Neural crest cell (in vitro differentiated cells): ENCODE data around the gene GDPD2. TPM values are rescaled to one million over a fixed set of nuclear protein-coding genes. Genes with fewer than 3 reads are reported as not detected.

Experiments used
- DNase-seq: peaks from one replicate; pipeline ENCODE4 v3.0.0; 2021; ENCODE audit warnings: low read depth, mixed read lengths, low spot score
- H3K27ac Mint-ChIP-seq: one replicate; pipeline ENCODE4 v1.8.0; 2021; ENCODE audit warnings: mild to moderate bottlenecking, mixed read lengths; ENCODE audit not compliant: unreplicated experiment
- H3K27me3 Mint-ChIP-seq: 2 replicates; pipeline ENCODE4 v1.8.0; 2021; ENCODE audit warnings: low read depth, mild to moderate bottlenecking, mixed read lengths
- H3K36me3 Mint-ChIP-seq: 2 replicates; pipeline ENCODE4 v1.8.0; 2021; ENCODE audit warnings: low read depth, mild to moderate bottlenecking, mixed read lengths
- H3K4me1 Mint-ChIP-seq: 2 replicates; pipeline ENCODE4 v1.8.0; 2021; ENCODE audit warnings: mixed read lengths
- H3K4me3 Mint-ChIP-seq: one replicate; pipeline ENCODE4 v1.8.0; 2021; ENCODE audit warnings: mild to moderate bottlenecking, mixed read lengths
- H3K9me3 Mint-ChIP-seq: 2 replicates; pipeline ENCODE4 v1.8.0; 2021; ENCODE audit warnings: mixed read lengths
- total RNA-seq: library from RNA; stranded (reverse); gene quantifications from 2 replicates; pipeline ENCODE4 v1.2.1, GENCODE V29; 2021
- TF ChIP-seq, protein P1 (sequence below): fragments of 200-600 bp; sonication (generic); conservative IDR thresholded peaks from 2 replicates; pipeline ENCODE4 v1.5.0; 2021; ENCODE audit warnings: antibody characterized with exemption, mild to moderate bottlenecking

The GDPD2 gene
- total RNA-seq, 1 donor from 2014 or later = 6.0 TPM

DNA sequence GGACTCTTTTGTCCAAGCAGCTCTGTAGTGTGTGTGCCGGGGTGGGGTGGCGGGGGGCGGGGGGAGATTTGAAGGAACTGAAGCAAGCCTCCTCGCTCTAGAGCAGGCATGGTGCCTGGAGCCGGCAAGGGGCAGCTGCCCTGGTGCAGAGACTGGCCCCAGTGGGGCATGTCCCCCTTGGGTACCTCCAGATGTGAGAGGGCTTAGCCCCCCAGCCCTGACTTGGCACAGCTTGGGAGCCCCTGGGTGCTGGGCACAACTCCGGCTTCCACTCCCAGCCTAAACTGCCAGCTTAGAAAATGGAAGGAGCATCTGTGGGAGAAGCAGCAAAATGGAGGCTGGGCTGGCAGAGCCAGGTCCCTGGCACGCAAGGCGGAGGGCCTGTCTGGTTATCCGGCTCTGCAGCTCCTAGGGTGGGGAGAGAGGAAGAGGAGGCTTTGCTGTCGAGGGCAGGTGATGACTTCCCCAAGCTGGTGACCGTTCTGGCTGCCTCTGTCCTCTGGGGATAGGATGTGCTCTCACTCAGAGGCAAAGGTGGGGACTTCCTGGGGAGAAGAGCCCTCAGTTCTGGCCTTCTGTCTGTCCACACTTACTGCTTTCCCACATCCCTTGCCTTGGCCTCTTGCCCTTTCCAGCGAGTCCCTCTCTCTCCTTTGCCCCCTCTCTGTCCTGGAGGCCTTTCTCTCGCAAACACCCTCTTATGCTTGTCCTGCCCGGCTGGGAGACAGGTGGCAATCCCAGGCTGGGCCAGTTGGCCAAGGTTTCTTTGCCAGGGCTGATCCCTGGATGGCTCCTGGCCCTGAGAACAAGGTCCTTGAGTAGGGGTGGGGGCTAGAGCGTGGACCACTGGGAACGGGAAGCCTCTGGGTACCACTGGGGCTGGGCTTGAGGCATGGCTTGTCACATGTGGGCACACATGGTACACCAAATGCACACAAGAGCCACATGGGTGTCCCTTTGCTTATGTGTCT, 23.6 kb downstream of the GDPD2 start:
- Mint-ChIP-seq H3K27ac (no peak overlapping the region), H3K4me3 (no peak overlapping the region)
- DNase-seq = no peak

DNA sequence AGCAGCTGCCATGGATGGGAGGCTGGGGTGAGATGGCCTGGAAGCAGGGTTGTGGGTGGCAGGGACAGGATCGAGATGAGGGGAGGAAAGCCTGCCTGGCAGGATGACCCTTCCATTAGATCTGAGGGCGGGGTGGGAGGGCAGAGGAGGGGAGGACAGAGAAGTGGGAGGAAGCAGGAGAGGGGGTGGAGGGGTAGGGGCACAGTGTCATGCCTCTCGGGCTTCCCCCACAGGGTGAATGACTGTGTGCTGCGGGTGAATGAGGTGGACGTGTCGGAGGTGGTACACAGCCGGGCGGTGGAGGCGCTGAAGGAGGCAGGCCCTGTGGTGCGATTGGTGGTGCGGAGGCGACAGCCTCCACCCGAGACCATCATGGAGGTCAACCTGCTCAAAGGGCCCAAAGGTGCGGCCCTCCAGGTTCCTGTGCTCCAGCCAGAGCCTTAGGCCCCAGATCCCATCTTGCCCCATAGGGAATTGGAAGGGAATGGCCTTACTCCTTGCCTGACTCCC, 26.4 kb downstream of the GDPD2 start:
- Mint-ChIP-seq H3K36me3 (peaks cover 2% of the 10 kb centered on the region), H3K4me3 (no peak overlapping the region), H3K9me3 (no peaks in the 10 kb centered on the region), H3K27ac (no peak overlapping the region), H3K27me3 (peaks cover 5% of the 10 kb centered on the region), H3K4me1 (peaks cover 23% of the 10 kb centered on the region)
- TF ChIP-seq, protein P1, sequence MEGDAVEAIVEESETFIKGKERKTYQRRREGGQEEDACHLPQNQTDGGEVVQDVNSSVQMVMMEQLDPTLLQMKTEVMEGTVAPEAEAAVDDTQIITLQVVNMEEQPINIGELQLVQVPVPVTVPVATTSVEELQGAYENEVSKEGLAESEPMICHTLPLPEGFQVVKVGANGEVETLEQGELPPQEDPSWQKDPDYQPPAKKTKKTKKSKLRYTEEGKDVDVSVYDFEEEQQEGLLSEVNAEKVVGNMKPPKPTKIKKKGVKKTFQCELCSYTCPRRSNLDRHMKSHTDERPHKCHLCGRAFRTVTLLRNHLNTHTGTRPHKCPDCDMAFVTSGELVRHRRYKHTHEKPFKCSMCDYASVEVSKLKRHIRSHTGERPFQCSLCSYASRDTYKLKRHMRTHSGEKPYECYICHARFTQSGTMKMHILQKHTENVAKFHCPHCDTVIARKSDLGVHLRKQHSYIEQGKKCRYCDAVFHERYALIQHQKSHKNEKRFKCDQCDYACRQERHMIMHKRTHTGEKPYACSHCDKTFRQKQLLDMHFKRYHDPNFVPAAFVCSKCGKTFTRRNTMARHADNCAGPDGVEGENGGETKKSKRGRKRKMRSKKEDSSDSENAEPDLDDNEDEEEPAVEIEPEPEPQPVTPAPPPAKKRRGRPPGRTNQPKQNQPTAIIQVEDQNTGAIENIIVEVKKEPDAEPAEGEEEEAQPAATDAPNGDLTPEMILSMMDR = no peak
- DNase-seq = no peak

More for the DNA sequence above, 23.6 kb downstream of the GDPD2 start:
- TF ChIP-seq, protein P1 = no peak
- peaks cover 13% of the 10 kb centered on the region for H3K4me1 Mint-ChIP-seq
- H3K9me3 Mint-ChIP-seq = no peaks in the 10 kb centered on the region
- H3K27me3 Mint-ChIP-seq = peaks cover 16% of the 10 kb centered on the region
- peaks cover 2% of the 10 kb centered on the region for H3K36me3 Mint-ChIP-seq

DNA sequence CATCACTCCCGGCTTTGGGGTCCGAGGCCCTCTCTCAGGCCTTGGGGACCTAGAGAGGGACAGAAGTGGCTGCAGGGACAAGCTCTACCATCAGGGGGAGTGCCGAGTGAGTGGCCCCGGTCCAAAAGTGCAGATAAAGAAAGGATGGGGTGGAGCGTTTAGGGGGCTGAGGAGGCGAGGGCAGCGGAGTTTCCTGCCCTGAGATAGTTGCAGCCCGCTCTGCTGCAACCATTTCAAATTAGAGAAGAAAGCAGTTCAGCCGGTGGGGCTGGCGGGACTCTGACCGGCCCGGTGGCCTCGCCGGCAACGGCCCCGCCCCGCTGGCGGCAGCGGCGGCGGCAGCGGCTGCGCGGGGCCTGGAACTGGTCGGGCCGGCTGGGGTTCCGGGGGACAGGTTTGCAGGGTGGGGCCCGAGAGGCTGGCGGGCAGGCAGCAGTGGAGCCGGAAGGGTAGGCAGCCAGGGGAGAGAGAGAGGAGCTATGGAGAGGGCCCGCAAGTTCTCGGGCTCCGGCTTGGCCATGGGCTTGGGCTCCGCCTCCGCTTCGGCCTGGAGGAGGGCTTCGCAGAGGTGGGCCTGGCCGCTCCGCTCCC, 29.1 kb downstream of the GDPD2 start:
- H3K27me3 Mint-ChIP-seq = no peaks in the 10 kb centered on the region
- H3K4me3 Mint-ChIP-seq = peak overlapping the region; percentile 93
- peak; percentile 55 for DNase-seq
- H3K4me1 Mint-ChIP-seq = peaks cover 39% of the 10 kb centered on the region
- TF ChIP-seq, protein P1 = peak; percentile 65
- no peaks in the 10 kb centered on the region for H3K9me3 Mint-ChIP-seq
- no peak overlapping the region for H3K27ac Mint-ChIP-seq
- peaks cover 6% of the 10 kb centered on the region for H3K36me3 Mint-ChIP-seq

GRCh38 chrX:70453024-70453618, 30.0 kb downstream of the GDPD2 start:
- TF ChIP-seq, protein P1 = no peak
- no peak for DNase-seq
- Mint-ChIP-seq H3K36me3 (peaks cover 6% of the 10 kb centered on the region), H3K27ac (no peak overlapping the region), H3K9me3 (no peaks in the 10 kb centered on the region), H3K4me3 (peak overlapping the region; percentile 93), H3K27me3 (no peaks in the 10 kb centered on the region), H3K4me1 (peaks cover 39% of the 10 kb centered on the region)
